HG03066 (cell line): Measurements from ENCODE around the gene ITCH.

ENCODE experiments used
- ATAC-seq: cut with Tn5 transposase; IDR thresholded peaks from one replicate; pipeline ENCODE4 v1.9.1; 2021; ENCODE audit warnings: low read depth; ENCODE audit not compliant: unreplicated experiment

The ITCH gene

GRCh38 chr20:34525709-34526416 lies 162.8 kb downstream of the ITCH start:
- ATAC-seq: no peak

- ATAC-seq: no peak
These were observed 163.4 kb downstream of the ITCH start for GRCh38 chr20:34526466-34526865.

- no peak for ATAC-seq
These were observed 163.9 kb downstream of the ITCH start for GRCh38 chr20:34527016-34527415.

- ATAC-seq: no peak
These were observed 165.8 kb downstream of the ITCH start for GRCh38 chr20:34528921-34529297.

- no peak for ATAC-seq
These were observed 166.7 kb downstream of the ITCH start for GRCh38 chr20:34529742-34530141.

- no peak for ATAC-seq
These were observed 167.3 kb downstream of the ITCH start for GRCh38 chr20:34530342-34530741.

- ATAC-seq: no peak
These were observed 168.7 kb downstream of the ITCH start for GRCh38 chr20:34531608-34532265.

GRCh38 chr20:34532320-34532719 lies 169.2 kb downstream of the ITCH start:
- no peak for ATAC-seq

- no peak for ATAC-seq
These were observed 169.7 kb downstream of the ITCH start for GRCh38 chr20:34532756-34533155.

GRCh38 chr20:34534391-34535165 lies 171.5 kb downstream of the ITCH start:
- no peak for ATAC-seq

- no peak for ATAC-seq
These were observed 172.3 kb downstream of the ITCH start for GRCh38 chr20:34535301-34535840.

- no peak for ATAC-seq
These were observed 172.8 kb downstream of the ITCH start for GRCh38 chr20:34535857-34536256.

GRCh38 chr20:34536798-34537394 lies 173.8 kb downstream of the ITCH start:
- ATAC-seq: no peak

- ATAC-seq: no peak
These were observed 174.6 kb downstream of the ITCH start for GRCh38 chr20:34537651-34538050.

GRCh38 chr20:34538671-34539123 lies 175.6 kb downstream of the ITCH start:
- ATAC-seq: no peak

GRCh38 chr20:34539756-34540155 lies 176.7 kb downstream of the ITCH start:
- no peak for ATAC-seq

GRCh38 chr20:34540596-34541263 lies 177.7 kb downstream of the ITCH start:
- ATAC-seq: no peak

- no peak for ATAC-seq
These were observed 178.3 kb downstream of the ITCH start for GRCh38 chr20:34541264-34541901.

GRCh38 chr20:34541917-34542316 lies 178.8 kb downstream of the ITCH start:
- no peak for ATAC-seq

- ATAC-seq: no peak
These were observed 179.4 kb downstream of the ITCH start for GRCh38 chr20:34542439-34542838.
